ENCODE results near the gene MAP4K3. TPM values are rescaled to one million over a fixed set of nuclear protein-coding genes. Genes with fewer than 3 reads are reported as not detected.

The MAP4K3 gene
- total and polyA plus RNA-seq, 10 of the 15 experiments (the other 5 are each of a cell fraction or from before 2014, with no cell fraction given) = 0.04 to 0.95 (median 0.21) TPM; not detected in 1

- H2AFZ ChIP-seq (ENCODE audit: control insufficient read depth, low read depth, low read length) = peak overlapping the region; percentile 34
- SMC1A ChIA-PET (ENCODE audit: uncharacterized antibody, unreplicated experiment) = no interaction called here
- H3K27ac ChIP-seq (ENCODE audit: control insufficient read depth, insufficient read depth) = no peak overlapping the region
- CTCF ChIA-PET = no interaction called here
- no peak overlapping the region for H3K9ac ChIP-seq (ENCODE audit: control insufficient read depth, insufficient read depth, low read length)
- RAD21 ChIA-PET (ENCODE audit: unreplicated experiment) = no interaction called here
- no peak for DNase-seq (ENCODE audit: low read depth, low spot score)
- H3K27me3 ChIP-seq (replicated peaks in 1 of 2; ENCODE audit: control insufficient read depth in 2 of 2, insufficient read depth in 2 of 2, low read length in 1 of 2) = no peaks in the 10 kb centered on the region
- 57% methylated on average over 12 of the region's 12 CpGs for WGBS (ENCODE audit: insufficient coverage, insufficient replicate concordance, low lambda C conversion rate, missing lambda C conversion rate)
- ATAC-seq = no peak
- no peak overlapping the region for H3K4me2 ChIP-seq (ENCODE audit: control insufficient read depth, insufficient read depth)
- H3K4me3 ChIP-seq = no peak overlapping the region
- FAIRE-seq = no peak
- no peaks in the 10 kb centered on the region for H3K79me2 ChIP-seq (ENCODE audit: control insufficient read depth, insufficient read depth, low read length)
- no peaks in the 10 kb centered on the region for H4K20me1 ChIP-seq (ENCODE audit: control insufficient read depth, insufficient read depth)
- no peaks in the 10 kb centered on the region for H3K4me1 ChIP-seq (ENCODE audit: control insufficient read depth, insufficient read depth, low read length)
- POLR2A ChIA-PET = no interaction called here
- intact Hi-C loops (cut with micrococcal nuclease; ENCODE audit: unreplicated experiment) (no loop called here), in situ Hi-C loops (cut with MboI) (no loop called here)
- H3K9me3 ChIP-seq (replicated peaks; ENCODE audit: control insufficient read depth, insufficient read depth, low read length) = no peaks in the 10 kb centered on the region
- no peaks in the 10 kb centered on the region for H3K36me3 ChIP-seq (ENCODE audit: control insufficient read depth in 2 of 2, insufficient read depth in 2 of 2, low read length in 1 of 2)
- BruUV-seq (replicated peaks) = no TSS peak
- TF ChIP-seq TCF3 (IDR thresholded peaks at IDR 0.05; ENCODE audit: borderline replicate concordance, insufficient read depth, low read depth, low read length) (no peak), POLR2AphosphoS2 (IDR thresholded peaks at IDR 0.05; ENCODE audit: low read depth, low read length) (no peak), NFIC (IDR thresholded peaks at IDR 0.05; ENCODE audit: low read depth, low read length) (peak; percentile 70), ATF2 (IDR thresholded peaks at IDR 0.05; ENCODE audit: low read length) (no peak), CBX5 (IDR thresholded peaks at IDR 0.05; ENCODE audit: low read depth) (no peak), IKZF1 (conservative IDR thresholded peaks at IDR 0.05) (no peak), IRF4 (IDR thresholded peaks at IDR 0.05; ENCODE audit: low read depth, low read length) (no peak), CREM (IDR thresholded peaks at IDR 0.05; ENCODE audit: low read depth) (no peak), ZNF207 (IDR thresholded peaks at IDR 0.05; ENCODE audit: borderline replicate concordance) (no peak), NR2F1 (conservative IDR thresholded peaks at IDR 0.05) (no peak), PAX8 (IDR thresholded peaks at IDR 0.05) (no peak), GABPA (IDR thresholded peaks at IDR 0.05; ENCODE audit: low read depth) (no peak), TCF12 (IDR thresholded peaks at IDR 0.05; ENCODE audit: low read depth, low read length) (no peak), MTA2 (IDR thresholded peaks at IDR 0.05; ENCODE audit: low read depth) (no peak), CBX3 (IDR thresholded peaks at IDR 0.05; ENCODE audit: borderline replicate concordance, low read depth) (no peak), PAX5 (IDR thresholded peaks at IDR 0.05; ENCODE audit: borderline replicate concordance, low read depth, low read length) (no peak), BACH1 (IDR thresholded peaks at IDR 0.05; ENCODE audit: borderline replicate concordance) (no peak), YBX1 (IDR thresholded peaks at IDR 0.05) (no peak), CUX1 (IDR thresholded peaks at IDR 0.05; ENCODE audit: insufficient replicate concordance, low read depth, low read length) (no peak)
These were observed 220.5 kb downstream of the MAP4K3 start for GRCh38 chr2:39216346-39217191.
